PC-3 (cell line): Measurements from ENCODE around the gene NAA11. TPM values are rescaled to one million over a fixed set of nuclear protein-coding genes. Genes with fewer than 3 reads are reported as not detected.
"Not testable (repeated sequence)": the region's sequence is repeated elsewhere in the genome, so short reads cannot be mapped to it uniquely, and the experiment has no call there.

Source experiments
- ATAC-seq: fragments of 200-7000 bp; cut with Tn5 transposase; 2 replicates; pipeline ENCODE4 v1.9.1; 2020; ENCODE audit warnings: mild to moderate bottlenecking, moderate library complexity
- BruUV-seq: library from RNA; stranded (reverse); fragments of 400-500 nt; replicated peaks from 2 replicates; lab custom pipeline; 2021; lab: Mats Ljungman, UMichigan
- CTCF ChIA-PET: fragments of 300-600 bp; sonication (Branson Sonifier 250); formaldehyde crosslinking; loops from one replicate; lab custom pipeline; 2022; ENCODE audit warnings: antibody characterized with exemption; lab: Charles Lee
- POLR2A ChIA-PET: fragments of 300-600 bp; sonication (Branson Sonifier 250); formaldehyde crosslinking; loops from one replicate; lab custom pipeline; 2022; ENCODE audit warnings: antibody characterized with exemption; ENCODE audit not compliant: unreplicated experiment; lab: Charles Lee
- DNase-seq: peaks from one replicate; pipeline ENCODE4 v3.0.0-alpha.2; 2015
- H2AFZ ChIP-seq: fragments of 300-600 bp; sonication (generic); 2 replicates; pipeline ENCODE4 v1.6.0; 2016; ENCODE audit warnings: antibody characterized with exemption, low read length
- H3F3A ChIP-seq: fragments of 300-600 bp; sonication (generic); one replicate; pipeline ENCODE4 v1.6.0; 2017; ENCODE audit warnings: antibody characterized with exemption, low read length, control low read depth, mild to moderate bottlenecking; ENCODE audit not compliant: unreplicated experiment
- H3K27ac ChIP-seq: fragments of 300-600 bp; sonication (generic); 2 replicates; pipeline ENCODE4 v1.5.1; 2016; ENCODE audit warnings: mild to moderate bottlenecking, low read length
- H3K27me3 ChIP-seq: fragments of 300-600 bp; sonication (generic); 2 replicates; pipeline ENCODE4 v1.6.1; 2016; ENCODE audit warnings: low read length, mixed read lengths
- H3K36me3 ChIP-seq: fragments of 300-600 bp; sonication (generic); 2 replicates; pipeline ENCODE4 v1.6.1; 2016; ENCODE audit warnings: low read depth, mixed run types, low read length, mixed read lengths
- H3K4me1 ChIP-seq: fragments of 300-600 bp; sonication (generic); 2 replicates; pipeline ENCODE4 v1.5.1; 2016; ENCODE audit warnings: low read length; ENCODE audit not compliant: insufficient read depth
- H3K4me2 ChIP-seq: fragments of 300-600 bp; sonication (generic); 2 replicates; pipeline ENCODE4 v1.6.0; 2016; ENCODE audit warnings: low read length
- H3K4me3 ChIP-seq: fragments of 300-600 bp; sonication (generic); 2 replicates; pipeline ENCODE4 v1.5.1; 2016; ENCODE audit warnings: mild to moderate bottlenecking, low read length, mixed read lengths
- H3K79me2 ChIP-seq: fragments of 300-600 bp; sonication (generic); 2 replicates; pipeline ENCODE4 v1.6.1; 2017; ENCODE audit warnings: low read length, mixed read lengths
- H3K9ac ChIP-seq: fragments of 300-600 bp; sonication (generic); 2 replicates; pipeline ENCODE4 v1.6.0; 2016; ENCODE audit warnings: mild to moderate bottlenecking, low read length
- H3K9me2 ChIP-seq: fragments of 300-600 bp; sonication (generic); replicated peaks from 2 replicates; pipeline ENCODE4 v1.6.1; 2016; ENCODE audit warnings: mixed run types, low read length, mixed read lengths
- H3K9me3 ChIP-seq: fragments of 300-600 bp; sonication (generic); 2 replicates; pipeline ENCODE4 v1.6.1; 2016; ENCODE audit warnings: low read length, mixed read lengths
- H4K20me1 ChIP-seq: fragments of 300-600 bp; sonication (generic); 2 replicates; pipeline ENCODE4 v1.6.1; 2016; ENCODE audit warnings: low read length, mixed read lengths
- CTCF ChIP-seq: fragments of 300-600 bp; sonication (generic); conservative IDR thresholded peaks from 2 replicates; pipeline ENCODE4 v1.5.1; 2017; ENCODE audit warnings: antibody characterized with exemption, low read depth, mild to moderate bottlenecking, low read length
- EZH2 ChIP-seq: fragments of 300-600 bp; sonication (generic); IDR thresholded peaks from one replicate; pipeline ENCODE4 v1.6.1; 2017; ENCODE audit warnings: antibody characterized with exemption, mild to moderate bottlenecking, low read length; ENCODE audit not compliant: unreplicated experiment
- EZH2phosphoT487 ChIP-seq: fragments of 300-600 bp; sonication (generic); IDR thresholded peaks from 2 replicates; pipeline ENCODE4 v1.6.1; 2018; ENCODE audit warnings: mild to moderate bottlenecking, antibody characterized with exemption, low read length, borderline replicate concordance
- intact Hi-C: fragments of 100-400 bp; cut with micrococcal nuclease; formaldehyde crosslinking; loops from 2 replicates; pipeline ENCODE4 v1.9.0; 2023
- total RNA-seq: library from RNA; depleted of rRNA; stranded (reverse); fragments of >200 nt; gene quantifications from 2 replicates; pipeline ENCODE4 v1.2.3, GENCODE V29; 2014

NAA11 gene
- total RNA-seq, 1 experiment from 2014 or later = not detected

- DNase-seq = no peak
- no peak for TF ChIP-seq EZH2phosphoT487
- TF ChIP-seq EZH2 = no peak
- TF ChIP-seq CTCF = no peak
- intact Hi-C loops = no loop called here
- no peak for ATAC-seq
- no peaks in the 10 kb centered on the region for H3K27me3 ChIP-seq
- no peak overlapping the region for H3K4me2 ChIP-seq
- H3K27ac ChIP-seq = no peak overlapping the region
- POLR2A ChIA-PET = no interaction called here
- no peak overlapping the region for H3K9ac ChIP-seq
- no peaks in the 10 kb centered on the region for H4K20me1 ChIP-seq
- H3K9me3 ChIP-seq = no peaks in the 10 kb centered on the region
- H3F3A ChIP-seq = no peaks in the 10 kb centered on the region
- no TSS peak for BruUV-seq
- H3K4me3 ChIP-seq = no peak overlapping the region
- H3K4me1 ChIP-seq = no peaks in the 10 kb centered on the region
- no peaks in the 10 kb centered on the region for H3K9me2 ChIP-seq
- no peaks in the 10 kb centered on the region for H3K79me2 ChIP-seq
- no peak overlapping the region for H2AFZ ChIP-seq
- CTCF ChIA-PET = no interaction called here
- H3K36me3 ChIP-seq = no peaks in the 10 kb centered on the region
Observed at GRCh38 chr4:79287076-79287475, 38.8 kb downstream of the NAA11 start.

DNA sequence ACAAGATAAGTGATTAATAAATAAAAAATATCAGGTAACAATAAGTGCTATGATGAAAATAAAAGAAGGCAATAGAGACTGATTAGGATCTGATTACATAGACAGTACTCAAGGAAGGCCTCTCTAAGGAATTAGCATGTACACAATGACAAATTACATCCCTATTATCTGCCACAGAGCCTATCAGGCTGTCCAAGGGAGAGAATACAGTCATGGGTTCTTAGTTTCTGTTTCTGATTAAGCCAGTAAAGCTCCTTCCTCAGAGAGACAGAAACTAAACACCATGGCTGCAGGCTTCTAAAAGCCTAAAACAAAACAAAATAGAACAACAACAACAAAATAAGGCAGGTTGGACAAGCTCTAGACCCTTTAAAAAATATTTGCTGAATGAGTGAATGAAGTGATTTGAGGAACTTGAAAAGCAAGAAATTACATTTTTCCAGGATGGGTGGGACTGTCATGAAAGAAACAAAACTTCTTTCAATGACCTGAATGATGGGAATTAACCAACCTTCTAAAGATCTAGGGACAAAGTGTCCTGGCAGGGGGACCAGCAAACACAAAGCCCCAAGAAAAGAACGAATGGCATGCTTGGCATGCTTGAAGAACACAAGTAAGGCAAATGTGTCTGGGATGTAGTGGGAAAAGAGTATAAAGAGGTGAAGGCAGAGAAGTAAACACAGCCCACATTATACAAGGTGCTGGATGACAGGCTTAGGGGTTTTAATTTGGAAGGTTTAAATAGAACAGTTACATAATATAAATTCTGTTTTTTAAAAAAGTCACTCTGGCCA, 44.1 kb downstream of the NAA11 start:
- Histone ChIP-seq H3K4me1 (no peaks in the 10 kb centered on the region), H2AFZ (no peak overlapping the region), H3K9ac (no peak overlapping the region), H3K4me2 (no peak overlapping the region), H3K9me2 (no peaks in the 10 kb centered on the region), H3F3A (no peaks in the 10 kb centered on the region), H4K20me1 (no peaks in the 10 kb centered on the region), H3K27me3 (no peaks in the 10 kb centered on the region), H3K79me2 (no peaks in the 10 kb centered on the region), H3K27ac (no peak overlapping the region), H3K4me3 (no peak overlapping the region), H3K36me3 (no peaks in the 10 kb centered on the region), H3K9me3 (no peaks in the 10 kb centered on the region)
- POLR2A ChIA-PET = no interaction called here
- no TSS peak for BruUV-seq
- DNase-seq = no peak
- CTCF ChIA-PET = no interaction called here
- intact Hi-C loops = no loop called here
- TF ChIP-seq CTCF (no peak), EZH2 (no peak), EZH2phosphoT487 (no peak)
- no peak for ATAC-seq

DNA sequence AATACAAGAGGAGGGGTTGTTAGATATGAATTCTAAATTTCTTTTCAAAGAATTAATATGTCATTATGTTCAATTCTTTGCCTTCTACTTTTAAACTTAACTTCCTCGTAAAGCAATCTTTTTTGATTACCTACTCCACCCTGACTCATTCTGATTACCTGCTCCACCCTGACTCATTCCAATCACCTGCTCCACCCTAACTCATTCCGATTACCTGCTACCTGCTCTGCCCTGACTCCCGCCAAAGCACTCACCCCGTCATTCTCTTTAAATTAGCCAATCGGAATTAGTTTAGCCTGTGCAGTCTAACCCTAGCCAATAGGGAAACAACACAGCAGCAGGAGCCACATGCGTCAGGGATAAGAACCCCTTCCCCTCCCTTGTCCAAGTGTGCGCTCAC, 48.4 kb downstream of the NAA11 start:
- POLR2A ChIA-PET, BruUV-seq, H2AFZ ChIP-seq, H4K20me1 ChIP-seq, H3K27ac ChIP-seq, H3K9me2 ChIP-seq, DNase-seq, H3K9me3 ChIP-seq, ATAC-seq, H3K4me2 ChIP-seq, H3K4me1 ChIP-seq, H3K27me3 ChIP-seq, H3K79me2 ChIP-seq, H3K4me3 ChIP-seq, intact Hi-C loops, H3K9ac ChIP-seq, H3K36me3 ChIP-seq, H3F3A ChIP-seq, CTCF ChIA-PET: not testable (repeated sequence)
